ENCODE data around the gene OR5B17. TPM values are rescaled to one million over a fixed set of nuclear protein-coding genes. Genes with fewer than 3 reads are reported as not detected.

OR5B17 gene
- polyA plus RNA-seq, 1 donor from 2014 or later: not detected

Other genes with a start within 250 kb of the OR5B17 start
- gene OR9I1, start 233.5 kb downstream of the OR5B17 start, polyA plus RNA-seq: not detected
- gene OR9Q2, start 170.0 kb downstream of the OR5B17 start, polyA plus RNA-seq: not detected
- gene OR1S2, start 154.9 kb downstream of the OR5B17 start, polyA plus RNA-seq: not detected
- not detected for gene OR1S1, start 146.3 kb downstream of the OR5B17 start, polyA plus RNA-seq
- gene OR10Q1, start 130.2 kb downstream of the OR5B17 start, polyA plus RNA-seq: not detected
- gene OR10W1, start 90.8 kb downstream of the OR5B17 start, polyA plus RNA-seq: not detected
- not detected for gene OR5B3, start 47.8 kb upstream of the OR5B17 start, polyA plus RNA-seq
- not detected for gene OR5B2, start 69.1 kb upstream of the OR5B17 start, polyA plus RNA-seq
- gene OR5B12, start 83.2 kb upstream of the OR5B17 start, polyA plus RNA-seq: not detected
- not detected for gene OR5B21, start 149.0 kb upstream of the OR5B17 start, polyA plus RNA-seq
- 141 TPM for gene LPXN, start 216.8 kb upstream of the OR5B17 start, polyA plus RNA-seq
- gene ZFP91, start 220.0 kb upstream of the OR5B17 start, polyA plus RNA-seq: 6.3 TPM